K562 (cell line): ENCODE data around the gene UCN. TPM values are rescaled to one million over a fixed set of nuclear protein-coding genes. Genes with fewer than 3 reads are reported as not detected.
A peak's percentile ranks its signal among the peaks of the same experiment; 100 is the strongest.

Experiments
- ATAC-seq: fragments of 200-7000 bp; cut with Tn5 transposase; 3 replicates; pipeline ENCODE4 v1.9.1; 2020; ENCODE audit warnings: moderate library complexity
- BruUV-seq: library from RNA; stranded (reverse); fragments of 400-500 nt; replicated peaks from 2 replicates; lab custom pipeline; 2021; lab: Mats Ljungman, UMichigan
- CTCF ChIA-PET: fragments of 300-600 bp; formaldehyde crosslinking; extraction: SDS; loops from one replicate; lab custom pipeline; 2021; ENCODE audit warnings: low intra/inter-chr PET ratio; lab: Yijun Ruan, JAX
- POLR2A ChIA-PET: fragments of 300-600, 350-650 bp; sonication (Branson Sonifier 250); formaldehyde crosslinking; extraction: SDS; loops from one replicate; lab custom pipeline; 2021; ENCODE audit warnings: antibody characterized with exemption, inconsistent platforms; lab: Yijun Ruan, JAX
- DNase-seq, 4 experiments: peaks; one replicate each; pipeline versions ENCODE4 v3.0.0 to v3.0.0-alpha.2; 2011 to 2018; ENCODE audit warnings: low spot score in 3 of 4, mixed read lengths in 3 of 4; ENCODE audit errors: extremely low read depth in 1 of 4
- FAIRE-seq: peaks from 2 replicates; lab custom pipeline; 2011; peaks lifted over from hg19 to GRCh38; lab: Jason Lieb, UNC
- H2AFZ ChIP-seq: 2 replicates; pipeline ENCODE4 v1.6.0; 2011; ENCODE audit warnings: low read depth, low read length, control low read depth, inconsistent platforms
- H3K27ac ChIP-seq: fragments of 200-600 bp; 3 replicates; pipeline ENCODE4 v1.8.0; 2011; ENCODE audit warnings: low read depth, mild to moderate bottlenecking, control low read depth, inconsistent platforms, low read length, moderate library complexity, mixed read lengths; ENCODE audit errors: extremely low read depth
- H3K27me3 ChIP-seq, 2 experiments: fragments of 300-600 bp in 1 of 2; 2 replicates in 1 of 2; 3 replicates in 1 of 2; pipeline versions ENCODE4 v1.6.0 to v1.8.0; 2011; ENCODE audit warnings: inconsistent platforms in 2 of 2, low read length in 2 of 2, mild to moderate bottlenecking in 1 of 2, mixed read lengths in 1 of 2, moderate library complexity in 1 of 2; ENCODE audit not compliant: control insufficient read depth in 2 of 2, insufficient read depth in 2 of 2
- H3K36me3 ChIP-seq: fragments of 300-600 bp; 3 replicates; pipeline ENCODE4 v1.8.0; 2011; ENCODE audit warnings: mild to moderate bottlenecking, low read length, inconsistent platforms; ENCODE audit not compliant: control insufficient read depth, insufficient read depth
- H3K4me1 ChIP-seq, 2 experiments: fragments of 200-600 bp in 1 of 2; replicated peaks in 1 of 2; 2 replicates in 1 of 2; 3 replicates in 1 of 2; pipeline versions ENCODE4 v1.5.1 to v1.8.0; 2011; ENCODE audit warnings: inconsistent platforms in 2 of 2, low read length in 2 of 2, mild to moderate bottlenecking in 1 of 2, mixed read lengths in 1 of 2, moderate library complexity in 1 of 2; ENCODE audit not compliant: control insufficient read depth in 2 of 2, insufficient read depth in 2 of 2
- H3K4me2 ChIP-seq: 2 replicates; pipeline ENCODE4 v1.6.1; 2011; ENCODE audit warnings: low read length, control low read depth, inconsistent platforms, mixed read lengths; ENCODE audit not compliant: insufficient read depth
- H3K4me3 ChIP-seq: fragments of 200-600 bp; sonication (generic), shearing (Covaris generic); 2 replicates; pipeline ENCODE4 v1.5.1; 2016; ENCODE audit warnings: control low read depth, inconsistent platforms
- H3K79me2 ChIP-seq: fragments of 200-600 bp; 3 replicates; pipeline ENCODE4 v1.8.0; 2011; ENCODE audit warnings: low read length, inconsistent platforms; ENCODE audit not compliant: control insufficient read depth, insufficient read depth
- H3K9ac ChIP-seq, 2 experiments: 2 replicates each; pipeline versions ENCODE4 v1.6.0 to v1.6.1; 2011; ENCODE audit warnings: low read depth in 2 of 2, low read length in 2 of 2, control low read depth in 1 of 2, inconsistent platforms in 1 of 2, mild to moderate bottlenecking in 1 of 2, mixed read lengths in 1 of 2; ENCODE audit not compliant: insufficient read depth in 1 of 2
- H3K9me1 ChIP-seq: one replicate; pipeline ENCODE4 v1.6.0; 2011; ENCODE audit warnings: inconsistent platforms, mild to moderate bottlenecking, low read length, moderate library complexity; ENCODE audit not compliant: control insufficient read depth, insufficient read depth
- H3K9me3 ChIP-seq: replicated peaks from 2 replicates; pipeline ENCODE4 v1.5.1; 2011; ENCODE audit warnings: low read depth, low read length, inconsistent platforms; ENCODE audit not compliant: control insufficient read depth, insufficient read depth
- H4K20me1 ChIP-seq: replicated peaks from 2 replicates; pipeline ENCODE4 v1.6.1; 2011; ENCODE audit warnings: low read length, inconsistent platforms, mixed read lengths; ENCODE audit not compliant: control insufficient read depth, insufficient read depth
- ETV5 ChIP-seq: sonication (generic); formaldehyde crosslinking; IDR thresholded peaks from 2 replicates; pipeline ENCODE4 v1.4.0; 2020; ENCODE audit warnings: low read depth, mild to moderate bottlenecking, missing genetic modification reagents
- MEIS2 ChIP-seq: fragments of 450-650 bp; IDR thresholded peaks from 2 replicates; pipeline ENCODE4 v1.6.1; 2014; ENCODE audit warnings: mild to moderate bottlenecking; ENCODE audit not compliant: partially characterized antibody
- SRF ChIP-seq, 2 experiments: fragments of 250-450, 450-650 bp in 1 of 2; sonication (Bioruptor Pico) in 1 of 2; sonication (generic) in 1 of 2; formaldehyde crosslinking; IDR thresholded peaks; 2 replicates each; pipeline versions ENCODE4 v1.5.0 to v1.5.1; 2020 to 2022; ENCODE audit warnings: mild to moderate bottlenecking in 1 of 2, missing genetic modification reagents in 1 of 2
- ZNF311 ChIP-seq: fragments of 250-450 bp; sonication (Bioruptor Pico); IDR thresholded peaks from 2 replicates; pipeline ENCODE4 v1.4.0; 2020; ENCODE audit warnings: mild to moderate bottlenecking, moderate library complexity
- WGBS: fragments of 100-300 bp; shearing (Covaris generic); methylation state at CpG from one replicate; pipeline ENCODE4 v1.1.6; 2016; ENCODE audit warnings: low coverage, mixed read lengths; ENCODE audit not compliant: insufficient coverage; ENCODE audit errors: missing lambda C conversion rate; 5-methylcytosine and 5-hydroxymethylcytosine counted together
- in situ Hi-C: fragments of 300-500 bp; cut with MboI; formaldehyde crosslinking; loops from 4 replicates; pipeline ENCODE4 v1.15.0; 2018; ENCODE audit warnings: inconsistent platforms, mixed read lengths
- intact Hi-C: fragments of 100-400 bp; cut with micrococcal nuclease; formaldehyde crosslinking; loops from 2 replicates; pipeline ENCODE4 v1.14.2; 2022
- polyA plus RNA-seq, 8 experiments: library from polyadenylated mRNA; depleted of rRNA in 4 of 8; stranded (reverse) in 5 of 8; unstranded in 3 of 8; fragments of >200 nt; fragmentation: Nextera tagmentation in 2 of 8; fragmentation: Illumina TruSeq in 1 of 8; extraction: Ambion mirVana in 2 of 8; extraction: Trizol in 1 of 8; gene quantifications; 2 replicates each; pipeline versions ENCODE4 v1.2.1 to v1.2.3, GENCODE V29; 2011 to 2014; ENCODE audit warnings: inconsistent platforms in 1 of 8, missing spikeins in 1 of 8
- total RNA-seq, 7 experiments: library from RNA; depleted of rRNA in 6 of 7; stranded (reverse); fragments of >200 nt in 6 of 7; fragmentation: Illumina TruSeq in 2 of 7; extraction: Trizol in 2 of 7; gene quantifications; 2 replicates each; pipeline versions ENCODE4 v1.2.1 to v1.2.3, GENCODE V29; 2011 to 2021; ENCODE audit warnings: low replicate concordance in 1 of 7
- TF ChIP-seq, protein P1 (sequence below), 2 experiments: IDR thresholded peaks in 1 of 2; conservative IDR thresholded peaks in 1 of 2; 2 replicates each; pipeline ENCODE4 v1.6.1; 2016; ENCODE audit warnings: low read depth in 2 of 2, mild to moderate bottlenecking in 1 of 2, missing compliant biosample characterization in 1 of 2, missing genetic modification characterization in 1 of 2, moderate library complexity in 1 of 2
- TF ChIP-seq, protein P2 (sequence below): sonication (generic); formaldehyde crosslinking; IDR thresholded peaks from 2 replicates; pipeline ENCODE4 v1.9.0; 2022; ENCODE audit warnings: mild to moderate bottlenecking, missing genetic modification reagents
- TF ChIP-seq, protein P3 (sequence below): fragments of 450-650 bp; conservative IDR thresholded peaks from 2 replicates; pipeline ENCODE4 v1.6.1; 2016; ENCODE audit warnings: missing genetic modification characterization, low read depth, mild to moderate bottlenecking, missing compliant biosample characterization, moderate library complexity

Gene UCN
- total and polyA plus RNA-seq, 9 of the 15 experiments (the other 6 are each of a cell fraction or from before 2014, with no cell fraction given): 0.10 to 2.7 (median 0.43) TPM

DNA sequence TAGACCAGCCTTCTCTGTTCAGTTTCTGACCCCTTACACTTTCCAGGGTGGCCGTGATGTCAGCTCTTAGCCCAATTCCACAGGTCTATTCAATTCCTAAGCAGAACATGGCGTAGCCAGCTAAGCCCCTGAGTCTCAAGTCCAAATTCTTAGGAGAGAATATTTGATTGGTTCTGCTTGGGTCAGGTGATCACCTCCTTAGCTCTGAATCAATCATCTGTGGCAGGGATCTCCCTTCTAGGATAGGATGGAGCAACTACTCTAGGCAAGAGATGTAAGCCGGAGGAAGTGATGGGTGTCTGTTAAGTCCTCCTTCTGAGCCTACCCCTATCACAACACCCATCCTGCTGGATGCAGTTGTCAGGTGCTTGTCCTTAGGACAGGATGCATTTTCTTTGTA is 11.1 kb downstream of the UCN start:
- TF ChIP-seq ZNF311 (CRISPR knock-in tag) (no peak), SRF (CRISPR knock-in tag; IDR thresholded peaks at IDR 0.05) (no peak), ETV5 (CRISPR knock-in tag) (no peak), MEIS2 (peak; percentile 71)
- TF ChIP-seq, protein P1, sequence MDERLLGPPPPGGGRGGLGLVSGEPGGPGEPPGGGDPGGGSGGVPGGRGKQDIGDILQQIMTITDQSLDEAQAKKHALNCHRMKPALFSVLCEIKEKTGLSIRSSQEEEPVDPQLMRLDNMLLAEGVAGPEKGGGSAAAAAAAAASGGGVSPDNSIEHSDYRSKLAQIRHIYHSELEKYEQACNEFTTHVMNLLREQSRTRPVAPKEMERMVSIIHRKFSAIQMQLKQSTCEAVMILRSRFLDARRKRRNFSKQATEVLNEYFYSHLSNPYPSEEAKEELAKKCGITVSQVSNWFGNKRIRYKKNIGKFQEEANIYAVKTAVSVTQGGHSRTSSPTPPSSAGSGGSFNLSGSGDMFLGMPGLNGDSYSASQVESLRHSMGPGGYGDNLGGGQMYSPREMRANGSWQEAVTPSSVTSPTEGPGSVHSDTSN (CRISPR knock-in tag; IDR thresholded peaks at IDR 0.05; ENCODE audit: low read depth): no peak
- TF ChIP-seq, protein P1 (tag; conservative IDR thresholded peaks at IDR 0.05; ENCODE audit: low read depth): peak; percentile 45; the same call in 1 of the 2 replicates
- TF ChIP-seq, protein P2, sequence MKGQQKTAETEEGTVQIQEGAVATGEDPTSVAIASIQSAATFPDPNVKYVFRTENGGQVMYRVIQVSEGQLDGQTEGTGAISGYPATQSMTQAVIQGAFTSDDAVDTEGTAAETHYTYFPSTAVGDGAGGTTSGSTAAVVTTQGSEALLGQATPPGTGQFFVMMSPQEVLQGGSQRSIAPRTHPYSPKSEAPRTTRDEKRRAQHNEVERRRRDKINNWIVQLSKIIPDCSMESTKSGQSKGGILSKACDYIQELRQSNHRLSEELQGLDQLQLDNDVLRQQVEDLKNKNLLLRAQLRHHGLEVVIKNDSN (CRISPR knock-in tag): peak; percentile 41; the same call in 1 of the 2 replicates
- TF ChIP-seq, protein P3, sequence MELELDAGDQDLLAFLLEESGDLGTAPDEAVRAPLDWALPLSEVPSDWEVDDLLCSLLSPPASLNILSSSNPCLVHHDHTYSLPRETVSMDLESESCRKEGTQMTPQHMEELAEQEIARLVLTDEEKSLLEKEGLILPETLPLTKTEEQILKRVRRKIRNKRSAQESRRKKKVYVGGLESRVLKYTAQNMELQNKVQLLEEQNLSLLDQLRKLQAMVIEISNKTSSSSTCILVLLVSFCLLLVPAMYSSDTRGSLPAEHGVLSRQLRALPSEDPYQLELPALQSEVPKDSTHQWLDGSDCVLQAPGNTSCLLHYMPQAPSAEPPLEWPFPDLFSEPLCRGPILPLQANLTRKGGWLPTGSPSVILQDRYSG: no peak
- Histone ChIP-seq H3K79me2 (no peaks in the 10 kb centered on the region), H3K4me2 (no peak overlapping the region), H3K9ac (no peak overlapping the region), H4K20me1 (no peaks in the 10 kb centered on the region), H3K36me3 (no peaks in the 10 kb centered on the region), H3K27ac (no peak overlapping the region), H3K9me3 (no peaks in the 10 kb centered on the region), H3K4me1 (peaks cover 9 to 12% of the 10 kb centered on the region in 2 experiments), H2AFZ (no peak overlapping the region), H3K27me3 (no peaks in the 10 kb centered on the region; a peak in 1 of 5 replicates), H3K9me1 (no peaks in the 10 kb centered on the region), H3K4me3 (no peak overlapping the region)
- no peak for DNase-seq
- no peak for FAIRE-seq
- in situ Hi-C loops (loop anchor here (10.0 kb wide), 1 partner anchor 452 kb away; the partner anchor contains the start of gene DPYSL5), intact Hi-C loops (loop anchor here (10.0 kb wide), 1 partner anchor 332 kb away; no protein-coding TSS in a partner anchor)
- 39% methylated on average over 3 of the region's 3 CpGs for WGBS
- BruUV-seq: no TSS peak
- ChIA-PET CTCF (no interaction called here), POLR2A (no interaction called here)
- ATAC-seq: no peak
